Activated CD8-positive, alpha-beta T cell treated with anti-CD3 and anti-CD28 coated beads for 36 hours (primary cell): ENCODE data around the gene SIK2. TPM values are rescaled to one million over a fixed set of nuclear protein-coding genes. Genes with fewer than 3 reads are reported as not detected.

Source experiments
- ATAC-seq: fragments of 200-7000 bp; cut with Tn5 transposase; one replicate; pipeline ENCODE4 v1.10.0; 2021; ENCODE audit warnings: mild to moderate bottlenecking, moderate library complexity
- CTCF ChIA-PET: fragments of 350-600 bp; sonication (Branson Sonifier 250); formaldehyde crosslinking; loops from one replicate; lab custom pipeline; 2021; ENCODE audit warnings: antibody characterized with exemption; lab: Charles Lee
- POLR2A ChIA-PET: fragments of 350-600 bp; sonication (Branson Sonifier 250); formaldehyde crosslinking; loops from one replicate; lab custom pipeline; 2021; ENCODE audit warnings: antibody characterized with exemption; lab: Charles Lee
- DNase-seq: peaks from one replicate; pipeline ENCODE4 v3.0.0-alpha.2; 2020
- H3K27ac Mint-ChIP-seq: one replicate; pipeline ENCODE4 v1.8.0; 2021; ENCODE audit warnings: mild to moderate bottlenecking, mixed read lengths
- H3K27me3 Mint-ChIP-seq: one replicate; pipeline ENCODE4 v1.8.0; 2021; ENCODE audit warnings: mixed read lengths
- H3K36me3 Mint-ChIP-seq: one replicate; pipeline ENCODE4 v1.8.0; 2021; ENCODE audit warnings: low read depth, mixed read lengths
- H3K4me1 Mint-ChIP-seq: one replicate; pipeline ENCODE4 v1.8.0; 2021; ENCODE audit warnings: low read depth, mixed read lengths
- H3K4me3 Mint-ChIP-seq: one replicate; pipeline ENCODE4 v1.8.0; 2021; ENCODE audit warnings: mild to moderate bottlenecking, moderate library complexity, mixed read lengths
- H3K9me3 Mint-ChIP-seq: one replicate; pipeline ENCODE4 v1.8.0; 2021; ENCODE audit warnings: mixed read lengths
- intact Hi-C: fragments of 100-400 bp; cut with micrococcal nuclease; formaldehyde crosslinking; loops from one replicate; pipeline ENCODE4 v1.10.0; 2022
- total RNA-seq, 2 experiments: library from RNA; stranded (reverse); gene quantifications; one replicate each; pipeline ENCODE4 v1.2.3, GENCODE V29; 2021
- TF ChIP-seq, protein P1 (sequence below): fragments of 200-600 bp; IDR thresholded peaks from one replicate; pipeline ENCODE4 v1.8.0; 2022; ENCODE audit warnings: antibody characterized with exemption, mild to moderate bottlenecking

SIK2 gene
- total RNA-seq, 2 experiments from 2014 or later: 7.4 to 8.0 TPM

- TF ChIP-seq, protein P1, sequence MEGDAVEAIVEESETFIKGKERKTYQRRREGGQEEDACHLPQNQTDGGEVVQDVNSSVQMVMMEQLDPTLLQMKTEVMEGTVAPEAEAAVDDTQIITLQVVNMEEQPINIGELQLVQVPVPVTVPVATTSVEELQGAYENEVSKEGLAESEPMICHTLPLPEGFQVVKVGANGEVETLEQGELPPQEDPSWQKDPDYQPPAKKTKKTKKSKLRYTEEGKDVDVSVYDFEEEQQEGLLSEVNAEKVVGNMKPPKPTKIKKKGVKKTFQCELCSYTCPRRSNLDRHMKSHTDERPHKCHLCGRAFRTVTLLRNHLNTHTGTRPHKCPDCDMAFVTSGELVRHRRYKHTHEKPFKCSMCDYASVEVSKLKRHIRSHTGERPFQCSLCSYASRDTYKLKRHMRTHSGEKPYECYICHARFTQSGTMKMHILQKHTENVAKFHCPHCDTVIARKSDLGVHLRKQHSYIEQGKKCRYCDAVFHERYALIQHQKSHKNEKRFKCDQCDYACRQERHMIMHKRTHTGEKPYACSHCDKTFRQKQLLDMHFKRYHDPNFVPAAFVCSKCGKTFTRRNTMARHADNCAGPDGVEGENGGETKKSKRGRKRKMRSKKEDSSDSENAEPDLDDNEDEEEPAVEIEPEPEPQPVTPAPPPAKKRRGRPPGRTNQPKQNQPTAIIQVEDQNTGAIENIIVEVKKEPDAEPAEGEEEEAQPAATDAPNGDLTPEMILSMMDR: no peak
- Mint-ChIP-seq H3K36me3 (no peaks in the 10 kb centered on the region), H3K27ac (no peak overlapping the region), H3K4me3 (no peak overlapping the region), H3K9me3 (no peaks in the 10 kb centered on the region), H3K27me3 (peaks cover 3% of the 10 kb centered on the region), H3K4me1 (peaks cover 6% of the 10 kb centered on the region)
- CTCF ChIA-PET: interaction anchor here (1.0 to 9.1 kb wide), 3 partner anchors 128 to 193 kb away, joined by 3 to 74 read pairs (median 4); no protein-coding TSS in a partner anchor
- no peak for DNase-seq
- intact Hi-C loops: no loop called here
- POLR2A ChIA-PET: interaction anchor here (1.2 kb wide), 1 partner anchor 210 kb away, joined by 3 read pairs; no protein-coding TSS in a partner anchor
- no peak for ATAC-seq
These were observed 19.4 kb upstream of the SIK2 start for GRCh38 chr11:111582881-111583280.

DNA sequence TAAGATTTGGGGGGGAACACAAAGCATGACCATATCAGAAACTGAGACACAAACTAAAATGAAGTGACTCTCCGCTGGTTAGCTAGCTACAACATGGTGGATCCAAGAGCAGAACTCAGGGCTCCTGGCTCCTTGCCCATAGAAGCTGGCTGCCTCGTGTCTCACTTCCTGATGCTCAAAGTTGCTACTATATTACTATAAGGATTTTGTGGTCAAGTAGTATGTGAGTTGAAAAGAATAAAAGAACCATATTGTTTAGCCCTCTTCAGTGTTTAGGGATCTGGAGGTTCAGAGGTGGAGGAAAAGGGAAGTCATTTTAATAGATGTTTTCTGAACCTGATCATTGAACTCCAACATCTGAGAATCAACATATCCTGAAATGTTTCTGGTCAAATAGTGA is 16.9 kb upstream of the SIK2 start:
- POLR2A ChIA-PET: no interaction called here
- Mint-ChIP-seq H3K4me3 (no peak overlapping the region), H3K36me3 (no peaks in the 10 kb centered on the region), H3K4me1 (peaks cover 6% of the 10 kb centered on the region), H3K27me3 (peaks cover 3% of the 10 kb centered on the region), H3K27ac (no peak overlapping the region), H3K9me3 (no peaks in the 10 kb centered on the region)
- intact Hi-C loops: no loop called here
- no peak for ATAC-seq
- TF ChIP-seq, protein P1: no peak
- CTCF ChIA-PET: interaction anchor here (1.0 to 9.1 kb wide), 4 partner anchors 130 to 191 kb away, joined by 3 to 74 read pairs (median 4); no protein-coding TSS in a partner anchor
- no peak for DNase-seq

GRCh38 chr11:111586388-111586831 is 15.8 kb upstream of the SIK2 start:
- Mint-ChIP-seq H3K4me1 (peaks cover 2% of the 10 kb centered on the region), H3K27ac (no peak overlapping the region), H3K27me3 (peaks cover 3% of the 10 kb centered on the region), H3K36me3 (no peaks in the 10 kb centered on the region), H3K9me3 (no peaks in the 10 kb centered on the region), H3K4me3 (no peak overlapping the region)
- TF ChIP-seq, protein P1: peak; percentile 49
- ATAC-seq (peak; percentile 70), DNase-seq (peak; percentile 74)
- CTCF ChIA-PET: interaction anchor here (0.7 to 9.1 kb wide), 21 partner anchors 10 to 396 kb away, joined by 3 to 74 read pairs (median 5); partner anchors contain the start of gene PPP2R1B
- intact Hi-C loops: loop anchor here (1.0 kb wide), 1 partner anchor 255 kb away; no protein-coding TSS in a partner anchor
- POLR2A ChIA-PET: interaction anchor here (0.5 kb wide), 1 partner anchor 643 kb away, joined by 3 read pairs; no protein-coding TSS in a partner anchor

DNA sequence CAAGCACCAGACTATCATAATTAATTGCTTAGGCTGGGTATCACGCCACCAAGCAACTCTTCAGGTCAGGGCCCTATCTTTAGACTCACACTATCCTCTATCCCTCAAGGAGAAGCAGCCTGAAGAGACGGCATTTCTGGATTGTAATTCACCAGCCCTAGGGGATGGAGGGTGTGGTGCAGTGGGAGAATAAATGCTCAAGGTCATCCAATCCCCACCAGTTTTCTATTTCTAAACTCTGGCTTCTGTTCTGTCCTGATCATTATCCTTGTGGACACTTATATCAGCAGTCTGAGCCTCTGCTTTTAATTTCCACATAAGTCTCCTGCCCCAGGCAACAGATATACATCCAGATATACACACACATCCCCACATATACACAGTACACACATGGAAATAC is 13.1 kb upstream of the SIK2 start:
- H3K27ac Mint-ChIP-seq: no peak overlapping the region
- peaks cover 2% of the 10 kb centered on the region for H3K4me1 Mint-ChIP-seq
- ChIA-PET CTCF (interaction anchor here (1.1 to 9.1 kb wide), 2 partner anchors 17 to 187 kb away, joined by 3 to 74 read pairs; no protein-coding TSS in a partner anchor), POLR2A (no interaction called here)
- ATAC-seq (no peak), DNase-seq (no peak)
- intact Hi-C loops: no loop called here
- H3K9me3 Mint-ChIP-seq: no peaks in the 10 kb centered on the region
- no peaks in the 10 kb centered on the region for H3K36me3 Mint-ChIP-seq
- peaks cover 3% of the 10 kb centered on the region for H3K27me3 Mint-ChIP-seq
- H3K4me3 Mint-ChIP-seq: no peak overlapping the region
- TF ChIP-seq, protein P1: no peak

DNA sequence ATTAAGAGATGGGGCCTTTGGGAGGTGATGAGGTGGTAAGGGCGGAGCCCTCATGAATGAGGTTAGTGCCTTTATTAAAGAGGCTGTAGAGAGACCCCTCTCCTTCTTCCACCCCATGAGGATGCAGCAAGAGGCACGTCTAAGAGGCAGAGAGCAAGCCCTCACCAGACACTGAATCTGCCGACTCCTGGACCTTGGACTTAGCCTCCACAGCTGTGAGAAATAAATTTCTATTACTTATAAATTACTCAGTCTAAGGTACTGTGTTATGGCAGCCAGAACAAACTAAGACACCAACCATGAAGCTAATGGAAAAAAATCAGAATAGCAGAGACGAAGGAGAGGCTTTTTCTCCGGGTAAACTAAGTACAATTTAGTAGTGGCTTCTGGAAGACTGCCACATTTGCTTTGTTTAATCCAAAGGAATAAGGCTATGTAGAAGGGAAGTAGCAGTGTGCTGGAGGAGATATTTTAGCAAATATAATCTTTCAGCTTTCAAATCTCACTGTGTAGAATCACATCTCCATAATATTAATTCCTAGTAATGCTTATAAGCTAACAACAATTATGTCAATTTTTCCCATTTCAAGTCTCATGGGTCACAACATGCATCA is 12.3 kb upstream of the SIK2 start:
- peaks cover 2% of the 10 kb centered on the region for H3K4me1 Mint-ChIP-seq
- TF ChIP-seq, protein P1: no peak
- CTCF ChIA-PET: interaction anchor here (0.9 to 9.1 kb wide), 4 partner anchors 14 to 253 kb away, joined by 3 to 74 read pairs (median 4); no protein-coding TSS in a partner anchor

More for the DNA sequence above, 12.3 kb upstream of the SIK2 start:
- ATAC-seq (no peak), DNase-seq (no peak)
- H3K27me3 Mint-ChIP-seq: peaks cover 3% of the 10 kb centered on the region
- H3K4me3 Mint-ChIP-seq: no peak overlapping the region
- no peaks in the 10 kb centered on the region for H3K36me3 Mint-ChIP-seq
- no peak overlapping the region for H3K27ac Mint-ChIP-seq
- intact Hi-C loops: no loop called here
- POLR2A ChIA-PET: interaction anchor here (0.7 kb wide), 1 partner anchor 451 kb away, joined by 3 read pairs; no protein-coding TSS in a partner anchor
- no peaks in the 10 kb centered on the region for H3K9me3 Mint-ChIP-seq
